Measurements from ENCODE around the gene SLC26A11.

The SLC26A11 gene

GRCh38 chr17:80247561-80247960 is 27.3 kb downstream of the SLC26A11 start:
- in situ Hi-C loops (cut with MboI; ENCODE audit: low pct_unique_long_range_greater_than_20kb, low sequenced_read_pairs, unreplicated experiment): no loop called here
- DNase-seq (ENCODE audit: low spot score): no peak
- TF ChIP-seq CTCF (IDR thresholded peaks at IDR 0.05; ENCODE audit: extremely low read depth, insufficient read depth, missing control alignments): no peak

GRCh38 chr17:80248001-80248893 is 28.0 kb downstream of the SLC26A11 start:
- no peak for TF ChIP-seq CTCF (IDR thresholded peaks at IDR 0.05; ENCODE audit: extremely low read depth, insufficient read depth, missing control alignments)
- in situ Hi-C loops (cut with MboI; ENCODE audit: low pct_unique_long_range_greater_than_20kb, low sequenced_read_pairs, unreplicated experiment): no loop called here
- DNase-seq (ENCODE audit: low spot score): no peak

GRCh38 chr17:80248894-80249710 is 28.9 kb downstream of the SLC26A11 start:
- no peak for DNase-seq (ENCODE audit: low spot score)

GRCh38 chr17:80251966-80252365 is 31.7 kb downstream of the SLC26A11 start:
- no peak for DNase-seq (ENCODE audit: low spot score)
- TF ChIP-seq CTCF (IDR thresholded peaks at IDR 0.05; ENCODE audit: extremely low read depth, insufficient read depth, missing control alignments): no peak
- in situ Hi-C loops (cut with MboI; ENCODE audit: low pct_unique_long_range_greater_than_20kb, low sequenced_read_pairs, unreplicated experiment): no loop called here

More at GRCh38 chr17:80248894-80249710, 28.9 kb downstream of the SLC26A11 start:
- TF ChIP-seq CTCF (IDR thresholded peaks at IDR 0.05; ENCODE audit: extremely low read depth, insufficient read depth, missing control alignments): no peak
- in situ Hi-C loops (cut with MboI; ENCODE audit: low pct_unique_long_range_greater_than_20kb, low sequenced_read_pairs, unreplicated experiment): no loop called here

- in situ Hi-C loops (cut with MboI; ENCODE audit: low pct_unique_long_range_greater_than_20kb, low sequenced_read_pairs, unreplicated experiment): no loop called here
- peak; percentile 46 for TF ChIP-seq CTCF (IDR thresholded peaks at IDR 0.05; ENCODE audit: extremely low read depth, insufficient read depth, missing control alignments)
These were observed 32.6 kb downstream of the SLC26A11 start for GRCh38 chr17:80252871-80253270.

GRCh38 chr17:80253631-80254395 is 33.6 kb downstream of the SLC26A11 start:
- TF ChIP-seq CTCF (IDR thresholded peaks at IDR 0.05; ENCODE audit: extremely low read depth, insufficient read depth, missing control alignments): no peak
- in situ Hi-C loops (cut with MboI; ENCODE audit: low pct_unique_long_range_greater_than_20kb, low sequenced_read_pairs, unreplicated experiment): no loop called here
- no peak for DNase-seq (ENCODE audit: low spot score)

More at GRCh38 chr17:80252871-80253270, 32.6 kb downstream of the SLC26A11 start:
- DNase-seq (ENCODE audit: low spot score): peak; percentile 80
